IMR-90 (cell line): ENCODE measurements around the gene PTPN11. TPM values are rescaled to one million over a fixed set of nuclear protein-coding genes. Genes with fewer than 3 reads are reported as not detected.

Source experiments
- ATAC-seq: fragments of 200-7000 bp; cut with Tn5 transposase; 2 replicates; pipeline ENCODE4 v1.9.1; 2020; ENCODE audit warnings: low read depth, mild to moderate bottlenecking, moderate library complexity
- BruUV-seq: library from RNA; stranded (reverse); fragments of 400-500 nt; replicated peaks from 2 replicates; lab custom pipeline; 2021; lab: Mats Ljungman, UMichigan
- CTCF ChIA-PET: fragments of 300-600 bp; formaldehyde crosslinking; extraction: SDS; loops from one replicate; lab custom pipeline; 2021; ENCODE audit warnings: antibody characterized with exemption; lab: Yijun Ruan, JAX
- POLR2A ChIA-PET: fragments of 300-600 bp; sonication (Branson Sonifier 250); formaldehyde crosslinking; loops from one replicate; lab custom pipeline; 2022; ENCODE audit warnings: antibody characterized with exemption; ENCODE audit not compliant: unreplicated experiment; lab: Charles Lee
- DNase-seq: peaks from one replicate; pipeline ENCODE4 v3.0.0; 2013
- H2AFZ ChIP-seq: replicated peaks from 2 replicates; pipeline ENCODE3; 2013; ENCODE audit warnings: low read length, mild to moderate bottlenecking; ENCODE audit not compliant: poor library complexity
- H2AK5ac ChIP-seq: 2 replicates; pipeline ENCODE4 v1.6.1; 2013; ENCODE audit warnings: low read depth, low read length, inconsistent platforms
- H2AK9ac ChIP-seq: replicated peaks from 2 replicates; pipeline ENCODE3; 2013; ENCODE audit warnings: mild to moderate bottlenecking, low read depth, low read length, moderate library complexity; ENCODE audit not compliant: poor library complexity
- H2BK120ac ChIP-seq: 2 replicates; pipeline ENCODE4 v1.6.1; 2013; ENCODE audit warnings: low read depth, low read length, inconsistent platforms
- H2BK15ac ChIP-seq: 3 replicates; pipeline ENCODE4 v1.6.1; 2013; ENCODE audit warnings: low read depth, low read length, inconsistent platforms
- H2BK20ac ChIP-seq: 2 replicates; pipeline ENCODE4 v1.6.1; 2013; ENCODE audit warnings: low read depth, mild to moderate bottlenecking, inconsistent platforms, low read length, moderate library complexity
- H2BK5ac ChIP-seq: 2 replicates; pipeline ENCODE4 v1.6.1; 2013; ENCODE audit warnings: mild to moderate bottlenecking, low read depth, low read length, inconsistent platforms; ENCODE audit not compliant: poor library complexity, severe bottlenecking
- H3K14ac ChIP-seq: replicated peaks from 2 replicates; pipeline ENCODE4 v1.6.1; 2013; ENCODE audit warnings: low read depth, low read length, inconsistent platforms
- H3K18ac ChIP-seq: 2 replicates; pipeline ENCODE4 v1.6.1; 2013; ENCODE audit warnings: low read depth, low read length, control low read depth
- H3K23ac ChIP-seq: 2 replicates; pipeline ENCODE4 v1.6.1; 2013; ENCODE audit warnings: low read depth, low read length, inconsistent platforms
- H3K27ac ChIP-seq: 2 replicates; pipeline ENCODE4 v1.5.1; 2013; ENCODE audit warnings: mild to moderate bottlenecking, control low read depth, low read length; ENCODE audit not compliant: insufficient read depth
- H3K27me3 ChIP-seq: 2 replicates; pipeline ENCODE4 v1.6.1; 2013; ENCODE audit warnings: low read length; ENCODE audit not compliant: control insufficient read depth, insufficient read depth
- H3K36me3 ChIP-seq: 2 replicates; pipeline ENCODE4 v1.6.1; 2013; ENCODE audit warnings: low read length, mixed read lengths; ENCODE audit not compliant: control insufficient read depth, insufficient read depth
- H3K4ac ChIP-seq: 2 replicates; pipeline ENCODE4 v1.6.1; 2013; ENCODE audit warnings: low read depth, low read length, inconsistent platforms
- H3K4me1 ChIP-seq: 2 replicates; pipeline ENCODE4 v1.6.1; 2013; ENCODE audit warnings: low read length, mixed read lengths; ENCODE audit not compliant: control insufficient read depth, insufficient read depth
- H3K4me2 ChIP-seq: 2 replicates; pipeline ENCODE4 v1.6.1; 2013; ENCODE audit warnings: low read depth, mild to moderate bottlenecking, control low read depth, low read length, moderate library complexity
- H3K4me3 ChIP-seq: 2 replicates; pipeline ENCODE4 v1.5.1; 2013; ENCODE audit warnings: low read depth, mild to moderate bottlenecking, control low read depth, low read length, moderate library complexity; ENCODE audit not compliant: insufficient read depth
- H3K56ac ChIP-seq: 2 replicates; pipeline ENCODE4 v1.6.1; 2013; ENCODE audit warnings: low read length, inconsistent platforms; ENCODE audit not compliant: insufficient read depth; ENCODE audit errors: extremely low read depth
- H3K79me1 ChIP-seq, 2 experiments: 2 replicates each; pipeline ENCODE4 v1.6.1; 2013; ENCODE audit warnings: low read length in 2 of 2, inconsistent platforms in 1 of 2, low read depth in 1 of 2
- H3K9ac ChIP-seq: 2 replicates; pipeline ENCODE4 v1.6.1; 2013; ENCODE audit warnings: low read depth, low read length, control low read depth
- H3K9me1 ChIP-seq: 2 replicates; pipeline ENCODE4 v1.6.1; 2013; ENCODE audit warnings: low read length, inconsistent platforms; ENCODE audit not compliant: insufficient read depth
- H3K9me3 ChIP-seq: 2 replicates; pipeline ENCODE4 v1.6.1; 2013; ENCODE audit warnings: low read length; ENCODE audit not compliant: control insufficient read depth, insufficient read depth
- H4K20me1 ChIP-seq: 2 replicates; pipeline ENCODE4 v1.6.1; 2013; ENCODE audit warnings: low read length, inconsistent platforms; ENCODE audit not compliant: insufficient read depth
- H4K5ac ChIP-seq: 2 replicates; pipeline ENCODE4 v1.6.1; 2013; ENCODE audit warnings: mild to moderate bottlenecking, low read depth, low read length, control low read depth
- H4K8ac ChIP-seq, 2 experiments: 2 replicates each; pipeline ENCODE4 v1.6.1; 2013; ENCODE audit warnings: low read depth in 2 of 2, low read length in 2 of 2, control low read depth in 1 of 2, inconsistent platforms in 1 of 2
- H4K91ac ChIP-seq: 2 replicates; pipeline ENCODE4 v1.6.1; 2013; ENCODE audit warnings: low read depth, low read length, inconsistent platforms; ENCODE audit not compliant: insufficient read depth
- BHLHE40 ChIP-seq: fragments of 150-350 bp; IDR thresholded peaks from 2 replicates; pipeline ENCODE4 v1.6.1; 2016; ENCODE audit warnings: mild to moderate bottlenecking, low read depth, low read length
- CEBPB ChIP-seq: IDR thresholded peaks from 2 replicates; pipeline ENCODE4 v1.6.1; 2012; ENCODE audit warnings: low read depth, low read length, improper control_type of control experiment
- CHD1 ChIP-seq: IDR thresholded peaks from 2 replicates; pipeline ENCODE4 v1.6.1; 2012; ENCODE audit warnings: low read depth, low read length, improper control_type of control experiment
- CTCF ChIP-seq: conservative IDR thresholded peaks from 2 replicates; pipeline ENCODE4 v1.5.1; 2012; ENCODE audit warnings: mild to moderate bottlenecking, low read depth, low read length, improper control_type of control experiment
- ELK1 ChIP-seq: fragments of 150-350 bp; IDR thresholded peaks from 2 replicates; pipeline ENCODE4 v1.6.1; 2016; ENCODE audit warnings: low read depth, mild to moderate bottlenecking, low read length, moderate library complexity, borderline replicate concordance
- FOS ChIP-seq: fragments of 150-350 bp; IDR thresholded peaks from 2 replicates; pipeline ENCODE4 v1.6.1; 2016; ENCODE audit warnings: low read depth, low read length
- MAFK ChIP-seq: IDR thresholded peaks from 2 replicates; pipeline ENCODE4 v1.6.1; 2012; ENCODE audit warnings: low read depth, low read length, improper control_type of control experiment
- MAZ ChIP-seq: IDR thresholded peaks from 2 replicates; pipeline ENCODE4 v1.6.1; 2012; ENCODE audit warnings: low read depth, mild to moderate bottlenecking, low read length, improper control_type of control experiment, moderate library complexity, borderline replicate concordance
- MXI1 ChIP-seq: IDR thresholded peaks from 2 replicates; pipeline ENCODE4 v1.6.1; 2012; ENCODE audit warnings: low read depth, mild to moderate bottlenecking, low read length, moderate library complexity, borderline replicate concordance
- NFE2L2 ChIP-seq: fragments of 150-350 bp; IDR thresholded peaks from 2 replicates; pipeline ENCODE4 v1.6.1; 2016; ENCODE audit warnings: low read depth, mild to moderate bottlenecking, low read length
- POLR2A ChIP-seq: IDR thresholded peaks from 2 replicates; pipeline ENCODE4 v1.6.1; 2012; ENCODE audit warnings: mild to moderate bottlenecking, low read depth, low read length
- RAD21 ChIP-seq: IDR thresholded peaks from 2 replicates; pipeline ENCODE4 v1.6.1; 2012; ENCODE audit warnings: low read length, improper control_type of control experiment
- RCOR1 ChIP-seq: IDR thresholded peaks from 2 replicates; pipeline ENCODE4 v1.6.1; 2012; ENCODE audit warnings: mild to moderate bottlenecking, low read length, improper control_type of control experiment; ENCODE audit not compliant: insufficient replicate concordance
- RFX5 ChIP-seq: IDR thresholded peaks from 2 replicates; pipeline ENCODE4 v1.8.0; 2012; ENCODE audit warnings: low read depth, mild to moderate bottlenecking, low read length, moderate library complexity
- SMC3 ChIP-seq: fragments of 150-350 bp; IDR thresholded peaks from 2 replicates; pipeline ENCODE4 v1.6.1; 2016; ENCODE audit warnings: low read depth, mild to moderate bottlenecking, antibody characterized with exemption, low read length, moderate library complexity
- USF2 ChIP-seq: fragments of 150-350 bp; IDR thresholded peaks from 2 replicates; pipeline ENCODE4 v1.6.1; 2017; ENCODE audit warnings: mild to moderate bottlenecking, antibody characterized with exemption, low read length, low read depth
- WGBS, 2 experiments: methylation state at CpG; one replicate each; pipeline versions ENCODE4 v1.1.5 to v1.1.7; 2013; ENCODE audit warnings: missing lambda C conversion rate in 2 of 2; ENCODE audit not compliant: insufficient read length in 1 of 2; ENCODE audit errors: extremely low coverage in 2 of 2; 5-methylcytosine and 5-hydroxymethylcytosine counted together
- dilution Hi-C: fragments of 300-500 bp; cut with HindIII; formaldehyde crosslinking; loops from one replicate; pipeline ENCODE4 v1.14.3; 2018; ENCODE audit warnings: low sequenced_read_pairs; ENCODE audit not compliant: unreplicated experiment
- in situ Hi-C: fragments of 300-500 bp; cut with MboI; formaldehyde crosslinking; loops from 3 replicates; pipeline ENCODE4 v1.14.3; 2019; ENCODE audit warnings: low sequenced_read_pairs, inconsistent platforms, mixed read lengths
- intact Hi-C: fragments of 100-400 bp; cut with micrococcal nuclease; formaldehyde crosslinking; loops from 2 replicates; pipeline ENCODE4 v1.10.0; 2022
- polyA plus RNA-seq, 3 experiments: library from polyadenylated mRNA; depleted of rRNA; stranded (reverse); fragments of >200 nt; gene quantifications; 2 replicates each; pipeline ENCODE4 v1.2.3, GENCODE V29; 2012; ENCODE audit warnings: low replicate concordance in 1 of 3
- total RNA-seq: library from RNA; depleted of rRNA; stranded (reverse); fragments of >200 nt; gene quantifications from 2 replicates; pipeline ENCODE4 v1.2.3, GENCODE V29; 2012

The PTPN11 gene
- total and polyA plus RNA-seq, 2 of the 4 experiments (the other 2 are of a cell fraction), result 52.9 to 135 TPM

- Histone ChIP-seq H4K5ac (no peak overlapping the region), H3K27ac (no peak overlapping the region), H3K18ac (no peak overlapping the region), H3K4me3 (no peak overlapping the region), H3K36me3 (no peaks in the 10 kb centered on the region), H2AFZ (no peak overlapping the region), H2AK5ac (no peak overlapping the region), H3K9me1 (no peaks in the 10 kb centered on the region), H3K79me1 (no peaks in the 10 kb centered on the region), H2BK120ac (no peak overlapping the region), H3K9me3 (no peaks in the 10 kb centered on the region), H2BK15ac (no peak overlapping the region), H3K27me3 (no peaks in the 10 kb centered on the region), H3K4me2 (no peak overlapping the region), H3K23ac (no peak overlapping the region), H4K91ac (no peak overlapping the region), H3K9ac (no peak overlapping the region), H3K4ac (no peak overlapping the region), H2AK9ac (no peak overlapping the region), H3K14ac (no peak overlapping the region), H4K8ac (no peak overlapping the region), H2BK5ac (no peak overlapping the region), H3K56ac (no peak overlapping the region), H3K4me1 (no peaks in the 10 kb centered on the region), H2BK20ac (no peak overlapping the region), H4K20me1 (no peaks in the 10 kb centered on the region)
- DNase-seq, result no peak
- dilution Hi-C loops (no loop called here), in situ Hi-C loops (no loop called here), intact Hi-C loops (no loop called here)
- WGBS, 2 experiments, result no CpG with 5 or more reads among the region's 5 CpGs
- TF ChIP-seq CHD1 (no peak), MAFK (no peak), SMC3 (no peak), CTCF (no peak), RAD21 (no peak), NFE2L2 (no peak), POLR2A (no peak), ELK1 (no peak), USF2 (no peak), MAZ (no peak), MXI1 (no peak), FOS (no peak), RFX5 (no peak), BHLHE40 (no peak), RCOR1 (no peak), CEBPB (no peak)
- no TSS peak for BruUV-seq
- ChIA-PET CTCF (no interaction called here), POLR2A (no interaction called here)
- no peak for ATAC-seq
Measured at GRCh38 chr12:112523856-112524255, 105.1 kb downstream of the PTPN11 start.
